Sciatic nerve (tissue), 2 donors: ENCODE results near the gene GRIA2. TPM values are rescaled to one million over a fixed set of nuclear protein-coding genes. Genes with fewer than 3 reads are reported as not detected.
"Not testable (repeated sequence)": the region's sequence is repeated elsewhere in the genome, so short reads cannot be mapped to it uniquely, and the experiment has no call there.

Source experiments
- ATAC-seq: fragments of 200-7000 bp; cut with Tn5 transposase; one replicate; pipeline ENCODE4 v1.9.1; 2020; ENCODE audit warnings: mild to moderate bottlenecking, moderate library complexity
- DNase-seq: peaks from one replicate; pipeline ENCODE4 v3.0.0-alpha.2; 2020; ENCODE audit warnings: low spot score
- intact Hi-C: fragments of 100-400 bp; cut with DNase I; formaldehyde crosslinking; loops from one replicate; pipeline ENCODE4 v1.14.2; 2022
- total RNA-seq: library from RNA; stranded (reverse); fragmentation: NEBNext Ultra II Directional; extraction: Animal tissue kit (Norgen Biotek cat#: 25700); gene quantifications from one replicate; pipeline ENCODE4 v1.2.1, GENCODE V29; 2021
- donor health status: DM: no; HTN: no; CAD: no.
- donor health status: DM: no; HTN: no; CAD: no.

Gene GRIA2
- total RNA-seq, 1 donor from 2014 or later, result 16.6 TPM

GRCh38 chr4:157244348-157244747, 23.8 kb downstream of the GRIA2 start:
- no peak for ATAC-seq
- intact Hi-C loops, result no loop called here
- no peak for DNase-seq

- DNase-seq (no peak), ATAC-seq (no peak)
- intact Hi-C loops, result no loop called here
These were observed 24.8 kb downstream of the GRIA2 start for GRCh38 chr4:157245351-157245750.

- intact Hi-C loops, result no loop called here
- DNase-seq, result no peak
- no peak for ATAC-seq
These were observed 26.4 kb downstream of the GRIA2 start for GRCh38 chr4:157246964-157247363.

- intact Hi-C loops, ATAC-seq, DNase-seq: not testable (repeated sequence)
These were observed 37.6 kb downstream of the GRIA2 start for GRCh38 chr4:157258165-157258564.

- ATAC-seq, result no peak
- no peak for DNase-seq
- intact Hi-C loops, result no loop called here
These were observed 44.8 kb downstream of the GRIA2 start for GRCh38 chr4:157265281-157265680.

- no peak for DNase-seq
- intact Hi-C loops, result no loop called here
- ATAC-seq, result no peak
These were observed 49.6 kb downstream of the GRIA2 start for GRCh38 chr4:157270108-157270507.

- ATAC-seq (no peak), DNase-seq (no peak)
- intact Hi-C loops, result no loop called here
These were observed 50.0 kb downstream of the GRIA2 start for GRCh38 chr4:157270552-157270951.

- intact Hi-C loops, result no loop called here
- DNase-seq, result no peak
- no peak for ATAC-seq
These were observed 50.8 kb downstream of the GRIA2 start for GRCh38 chr4:157271166-157271869.

GRCh38 chr4:157280673-157281072, 60.1 kb downstream of the GRIA2 start:
- intact Hi-C loops, result no loop called here
- no peak for ATAC-seq
- DNase-seq, result no peak

- no peak for DNase-seq
- ATAC-seq, result no peak
- intact Hi-C loops, result no loop called here
These were observed 61.5 kb downstream of the GRIA2 start for GRCh38 chr4:157282019-157282418.

- DNase-seq (no peak), ATAC-seq (no peak)
- intact Hi-C loops, result no loop called here
These were observed 66.9 kb downstream of the GRIA2 start for GRCh38 chr4:157287445-157287844.

- intact Hi-C loops, result no loop called here
- DNase-seq (no peak), ATAC-seq (no peak)
These were observed 70.1 kb downstream of the GRIA2 start for GRCh38 chr4:157290622-157291021.

- DNase-seq (no peak), ATAC-seq (no peak)
- intact Hi-C loops, result no loop called here
These were observed 70.5 kb downstream of the GRIA2 start for GRCh38 chr4:157291071-157291470.

- ATAC-seq (no peak), DNase-seq (no peak)
- intact Hi-C loops, result no loop called here
These were observed 73.1 kb downstream of the GRIA2 start for GRCh38 chr4:157293673-157294072.

- no peak for ATAC-seq
- DNase-seq, result no peak
- intact Hi-C loops, result no loop called here
These were observed 74.0 kb downstream of the GRIA2 start for GRCh38 chr4:157294575-157294974.

- DNase-seq (no peak), ATAC-seq (no peak)
- intact Hi-C loops, result no loop called here
These were observed 80.2 kb downstream of the GRIA2 start for GRCh38 chr4:157300701-157301100.

GRCh38 chr4:157303471-157303960, 83.0 kb downstream of the GRIA2 start:
- intact Hi-C loops, result no loop called here
- DNase-seq, result no peak
- ATAC-seq, result no peak

- ATAC-seq, result no peak
- no peak for DNase-seq
- intact Hi-C loops, result no loop called here
These were observed 84.2 kb downstream of the GRIA2 start for GRCh38 chr4:157304769-157305168.

GRCh38 chr4:157312702-157313101, 92.2 kb downstream of the GRIA2 start:
- intact Hi-C loops, result no loop called here
- ATAC-seq (no peak), DNase-seq (no peak)

- intact Hi-C loops, result no loop called here
- DNase-seq, result no peak
- no peak for ATAC-seq
These were observed 94.4 kb downstream of the GRIA2 start for GRCh38 chr4:157314906-157315305.

GRCh38 chr4:157315968-157316367, 95.4 kb downstream of the GRIA2 start:
- intact Hi-C loops, result no loop called here
- DNase-seq (no peak), ATAC-seq (no peak)
